ENCODE data around the gene AHCYL2. TPM values are rescaled to one million over a fixed set of nuclear protein-coding genes. Genes with fewer than 3 reads are reported as not detected.

AHCYL2 gene
- total and polyA plus RNA-seq, 4 donors = 2.0 to 10.0 (median 3.6) TPM

DNA sequence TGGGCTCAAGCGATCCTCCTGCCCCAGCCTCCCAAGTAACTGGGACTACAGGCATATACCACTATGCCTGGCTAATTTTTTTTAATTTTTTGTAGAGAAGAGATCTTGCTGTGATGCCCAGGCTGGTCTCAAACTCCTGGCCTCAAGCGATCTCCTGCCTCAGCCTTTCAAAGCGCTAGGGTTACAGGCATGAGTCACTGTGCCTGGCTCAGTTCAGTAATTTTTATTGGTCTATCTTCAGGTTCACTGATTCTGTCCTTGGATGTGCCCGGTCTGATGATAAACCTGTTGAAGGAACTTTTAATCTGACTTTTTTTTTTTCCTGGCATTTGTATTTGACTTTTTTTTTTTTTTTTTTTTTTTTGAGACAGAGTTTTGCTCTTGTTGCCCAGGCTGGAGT, 169.3 kb downstream of the AHCYL2 start:
- Histone ChIP-seq H3K4me3 (ENCODE audit: low read depth in 1 of 3, low read length in 3 of 3) (no peak overlapping the region), H3K36me3 (ENCODE audit: control insufficient read depth in 4 of 4, insufficient read depth in 3 of 4, low read depth in 1 of 4, low read length in 3 of 4) (peaks cover 1 to 8% (median 6%) of the 10 kb centered on the region in 4 donors), H3K9me3 (ENCODE audit: control insufficient read depth in 4 of 4, low read length in 3 of 4) (no peaks in the 10 kb centered on the region), H3K27ac (ENCODE audit: low read depth in 1 of 2, low read length in 2 of 2) (no peak overlapping the region), H3K9ac (ENCODE audit: low read depth in 1 of 2, low read length in 2 of 2) (no peak overlapping the region), H3K4me1 (ENCODE audit: control insufficient read depth in 4 of 4, insufficient read depth in 4 of 4, low read length in 3 of 4) (no peaks in the 10 kb centered on the region), H3K27me3 (ENCODE audit: control insufficient read depth in 4 of 4, insufficient read depth in 4 of 4, low read length in 3 of 4) (no peaks in the 10 kb centered on the region)
- no peak for DNase-seq (ENCODE audit: low spot score)
- 93% methylated on average over 4 of the region's 4 CpGs for WGBS
- TF ChIP-seq TAF1 (conservative IDR thresholded peaks at IDR 0.05) (no peak), NR2F2 (IDR thresholded peaks at IDR 0.05) (no peak), JUND (IDR thresholded peaks at IDR 0.05) (no peak), RAD21 (IDR thresholded peaks at IDR 0.05) (no peak), YY1 (IDR thresholded peaks at IDR 0.05) (no peak), HNF4A (conservative IDR thresholded peaks at IDR 0.05) (no peak), HNF4G (IDR thresholded peaks at IDR 0.05) (no peak), GABPA (IDR thresholded peaks at IDR 0.05 in 1 of 2, conservative IDR thresholded peaks at IDR 0.05 in 1 of 2) (no peak), EGR1 (IDR thresholded peaks at IDR 0.05; ENCODE audit: low read depth in 2 of 2) (no peak), FOXA1 (IDR thresholded peaks at IDR 0.05) (no peak), MAX (IDR thresholded peaks at IDR 0.05) (no peak)
- TF ChIP-seq, protein P1, sequence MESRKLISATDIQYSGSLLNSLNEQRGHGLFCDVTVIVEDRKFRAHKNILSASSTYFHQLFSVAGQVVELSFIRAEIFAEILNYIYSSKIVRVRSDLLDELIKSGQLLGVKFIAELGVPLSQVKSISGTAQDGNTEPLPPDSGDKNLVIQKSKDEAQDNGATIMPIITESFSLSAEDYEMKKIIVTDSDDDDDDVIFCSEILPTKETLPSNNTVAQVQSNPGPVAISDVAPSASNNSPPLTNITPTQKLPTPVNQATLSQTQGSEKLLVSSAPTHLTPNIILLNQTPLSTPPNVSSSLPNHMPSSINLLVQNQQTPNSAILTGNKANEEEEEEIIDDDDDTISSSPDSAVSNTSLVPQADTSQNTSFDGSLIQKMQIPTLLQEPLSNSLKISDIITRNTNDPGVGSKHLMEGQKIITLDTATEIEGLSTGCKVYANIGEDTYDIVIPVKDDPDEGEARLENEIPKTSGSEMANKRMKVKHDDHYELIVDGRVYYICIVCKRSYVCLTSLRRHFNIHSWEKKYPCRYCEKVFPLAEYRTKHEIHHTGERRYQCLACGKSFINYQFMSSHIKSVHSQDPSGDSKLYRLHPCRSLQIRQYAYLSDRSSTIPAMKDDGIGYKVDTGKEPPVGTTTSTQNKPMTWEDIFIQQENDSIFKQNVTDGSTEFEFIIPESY (IDR thresholded peaks at IDR 0.05) = no peak

DNA sequence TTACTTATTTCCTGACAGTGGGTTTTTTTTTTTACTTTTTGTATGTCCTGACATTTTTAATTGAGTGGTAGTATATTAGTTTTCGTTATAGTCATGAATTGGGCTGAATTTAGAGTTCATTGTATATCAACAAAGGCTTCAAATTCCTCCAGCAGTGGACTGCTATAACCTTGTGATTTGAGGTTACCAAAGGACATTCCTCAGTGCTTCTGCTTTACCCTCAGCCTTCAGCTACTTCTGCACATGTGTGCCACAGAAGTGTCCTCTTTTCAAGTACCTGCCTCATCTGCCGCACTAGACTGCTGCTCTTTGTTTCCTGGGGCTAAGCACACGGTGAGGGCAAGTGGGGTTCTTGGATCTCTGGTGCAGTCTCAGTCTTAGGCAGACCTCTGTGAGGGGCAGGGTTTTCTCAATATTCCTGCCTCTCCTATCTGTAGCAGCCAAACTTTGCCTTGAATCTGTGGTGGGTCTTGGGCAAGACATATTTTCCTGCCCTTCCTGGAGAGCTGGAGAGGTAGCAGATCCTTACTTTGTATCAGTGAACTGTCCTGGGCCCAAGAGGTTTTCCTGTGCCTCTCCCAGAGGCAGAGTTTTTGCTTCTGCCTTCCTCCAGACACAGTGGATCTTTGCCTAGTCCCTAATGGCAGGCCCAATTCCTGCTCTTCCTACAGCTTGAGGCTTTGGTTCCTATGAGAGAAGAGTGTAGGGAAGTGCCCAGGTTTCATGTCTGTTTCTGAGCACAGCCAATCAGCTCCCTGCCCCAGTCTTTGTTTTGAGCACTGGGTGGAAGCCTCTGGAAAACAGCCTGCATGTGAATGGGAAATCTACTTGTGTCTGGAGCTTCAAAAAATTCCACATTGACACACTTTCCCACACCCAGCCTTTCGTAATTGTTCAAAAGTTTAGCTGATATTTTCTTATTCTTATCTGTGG, 170.4 kb downstream of the AHCYL2 start:
- Histone ChIP-seq H3K9ac (ENCODE audit: low read depth in 1 of 2, low read length in 2 of 2) (no peak overlapping the region), H3K27ac (ENCODE audit: low read depth in 1 of 2, low read length in 2 of 2) (no peak overlapping the region), H3K9me3 (ENCODE audit: control insufficient read depth in 4 of 4, low read length in 3 of 4) (no peaks in the 10 kb centered on the region), H3K4me3 (ENCODE audit: low read depth in 1 of 3, low read length in 3 of 3) (no peak overlapping the region), H3K4me1 (ENCODE audit: control insufficient read depth in 4 of 4, insufficient read depth in 4 of 4, low read length in 3 of 4) (no peaks in the 10 kb centered on the region), H3K36me3 (ENCODE audit: control insufficient read depth in 4 of 4, insufficient read depth in 3 of 4, low read depth in 1 of 4, low read length in 3 of 4) (peaks cover 0 to 4% (median 4%) of the 10 kb centered on the region in 4 donors), H3K27me3 (ENCODE audit: control insufficient read depth in 4 of 4, insufficient read depth in 4 of 4, low read length in 3 of 4) (no peaks in the 10 kb centered on the region)
- WGBS = 91% methylated on average over 4 of the region's 4 CpGs
- no peak for DNase-seq (ENCODE audit: low spot score)
- TF ChIP-seq TAF1 (conservative IDR thresholded peaks at IDR 0.05) (no peak), FOXA2 (IDR thresholded peaks at IDR 0.05) (no peak), RAD21 (IDR thresholded peaks at IDR 0.05) (no peak), NR2F2 (IDR thresholded peaks at IDR 0.05) (no peak), REST (IDR thresholded peaks at IDR 0.05) (no peak), SP1 (IDR thresholded peaks at IDR 0.05) (no peak), EGR1 (IDR thresholded peaks at IDR 0.05; ENCODE audit: low read depth in 2 of 2) (no peak), CTCF (IDR thresholded peaks at IDR 0.05; ENCODE audit: low read depth, low read length, missing input control) (no peak), GABPA (IDR thresholded peaks at IDR 0.05 in 1 of 2, conservative IDR thresholded peaks at IDR 0.05 in 1 of 2) (no peak)
- TF ChIP-seq, protein P1 (IDR thresholded peaks at IDR 0.05) = no peak
